A549 (cell line): ENCODE data around the gene UBE3C.

Experiments used
- ATOH8 ChIP-seq: fragments of 250-450 bp; sonication (Bioruptor Pico); IDR thresholded peaks from 2 replicates; pipeline ENCODE4 v1.5.0; 2020; ENCODE audit warnings: low read depth, mild to moderate bottlenecking, moderate library complexity
- EHMT2 ChIP-seq: fragments of 200-600 bp; sonication (generic); IDR thresholded peaks from 2 replicates; pipeline ENCODE4 v1.6.1; 2016; ENCODE audit warnings: antibody characterized with exemption, low read depth, mild to moderate bottlenecking, moderate library complexity
- EP300 ChIP-seq, 2 experiments: fragments of >200 bp; sonication (Bioruptor Twin); formaldehyde crosslinking; IDR thresholded peaks; 2 replicates in 1 of 2; 3 replicates in 1 of 2; pipeline ENCODE4 v1.6.1; 2016 to 2017
- KDM5A ChIP-seq: fragments of 200-600 bp; sonication (generic); IDR thresholded peaks from 2 replicates; pipeline ENCODE4 v1.6.1; 2016; ENCODE audit warnings: antibody characterized with exemption, mild to moderate bottlenecking
- MYC ChIP-seq: IDR thresholded peaks from 2 replicates; pipeline ENCODE4 v1.6.1; 2012; ENCODE audit warnings: mild to moderate bottlenecking, inconsistent platforms, low read length, improper control_type of control experiment, borderline replicate concordance
- NR3C1 ChIP-seq: fragments of >200 bp; sonication (Bioruptor Twin); formaldehyde crosslinking; IDR thresholded peaks from 3 replicates; pipeline ENCODE4 v1.6.1; 2017
- PHF8 ChIP-seq: fragments of 200-600 bp; sonication (generic); IDR thresholded peaks from 2 replicates; pipeline ENCODE4 v1.6.1; 2016; ENCODE audit warnings: low read depth, mild to moderate bottlenecking, antibody characterized with exemption, moderate library complexity, borderline replicate concordance
- POLR2A ChIP-seq: IDR thresholded peaks from 2 replicates; pipeline ENCODE4 v1.6.1; 2012; ENCODE audit warnings: mild to moderate bottlenecking, low read length
- SMC3 ChIP-seq: fragments of >200 bp; sonication (Bioruptor Twin); formaldehyde crosslinking; IDR thresholded peaks from 3 replicates; pipeline ENCODE4 v1.6.1; 2018; ENCODE audit warnings: inconsistent platforms
- ZC3H11A ChIP-seq: fragments of 450-650 bp; IDR thresholded peaks from 2 replicates; pipeline ENCODE4 v1.6.1; 2014; ENCODE audit warnings: antibody characterized with exemption, mild to moderate bottlenecking
- ZSCAN20 ChIP-seq: fragments of 250-450 bp; sonication (Bioruptor Pico); IDR thresholded peaks from 2 replicates; pipeline ENCODE4 v1.8.0; 2022; ENCODE audit warnings: mild to moderate bottlenecking, moderate library complexity
- TF ChIP-seq, protein P1 (sequence below): fragments of >200 bp; sonication (Bioruptor Twin); formaldehyde crosslinking; IDR thresholded peaks from 3 replicates; pipeline ENCODE4 v1.5.1; 2016
- TF ChIP-seq, protein P2 (sequence below): fragments of 450-650 bp; IDR thresholded peaks from 2 replicates; pipeline ENCODE4 v1.6.1; 2014; ENCODE audit warnings: antibody characterized with exemption

- TF ChIP-seq POLR2A (no peak), PHF8 (no peak), ZSCAN20 (CRISPR knock-in tag) (no peak), KDM5A (no peak), EP300 (IDR thresholded peaks at IDR 0.05) (no peak), SMC3 (no peak), EHMT2 (no peak), ZC3H11A (no peak), MYC (no peak), NR3C1 (no peak), ATOH8 (CRISPR knock-in tag) (no peak)
- TF ChIP-seq, protein P1, sequence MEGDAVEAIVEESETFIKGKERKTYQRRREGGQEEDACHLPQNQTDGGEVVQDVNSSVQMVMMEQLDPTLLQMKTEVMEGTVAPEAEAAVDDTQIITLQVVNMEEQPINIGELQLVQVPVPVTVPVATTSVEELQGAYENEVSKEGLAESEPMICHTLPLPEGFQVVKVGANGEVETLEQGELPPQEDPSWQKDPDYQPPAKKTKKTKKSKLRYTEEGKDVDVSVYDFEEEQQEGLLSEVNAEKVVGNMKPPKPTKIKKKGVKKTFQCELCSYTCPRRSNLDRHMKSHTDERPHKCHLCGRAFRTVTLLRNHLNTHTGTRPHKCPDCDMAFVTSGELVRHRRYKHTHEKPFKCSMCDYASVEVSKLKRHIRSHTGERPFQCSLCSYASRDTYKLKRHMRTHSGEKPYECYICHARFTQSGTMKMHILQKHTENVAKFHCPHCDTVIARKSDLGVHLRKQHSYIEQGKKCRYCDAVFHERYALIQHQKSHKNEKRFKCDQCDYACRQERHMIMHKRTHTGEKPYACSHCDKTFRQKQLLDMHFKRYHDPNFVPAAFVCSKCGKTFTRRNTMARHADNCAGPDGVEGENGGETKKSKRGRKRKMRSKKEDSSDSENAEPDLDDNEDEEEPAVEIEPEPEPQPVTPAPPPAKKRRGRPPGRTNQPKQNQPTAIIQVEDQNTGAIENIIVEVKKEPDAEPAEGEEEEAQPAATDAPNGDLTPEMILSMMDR = no peak
- TF ChIP-seq, protein P2, sequence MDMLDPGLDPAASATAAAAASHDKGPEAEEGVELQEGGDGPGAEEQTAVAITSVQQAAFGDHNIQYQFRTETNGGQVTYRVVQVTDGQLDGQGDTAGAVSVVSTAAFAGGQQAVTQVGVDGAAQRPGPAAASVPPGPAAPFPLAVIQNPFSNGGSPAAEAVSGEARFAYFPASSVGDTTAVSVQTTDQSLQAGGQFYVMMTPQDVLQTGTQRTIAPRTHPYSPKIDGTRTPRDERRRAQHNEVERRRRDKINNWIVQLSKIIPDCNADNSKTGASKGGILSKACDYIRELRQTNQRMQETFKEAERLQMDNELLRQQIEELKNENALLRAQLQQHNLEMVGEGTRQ = no peak
Measured at GRCh38 chr7:157210682-157211081, 72.0 kb downstream of the UBE3C start.
